Measurements from ENCODE around the gene CDH13. TPM values are rescaled to one million over a fixed set of nuclear protein-coding genes. Genes with fewer than 3 reads are reported as not detected.

CDH13 gene
- total RNA-seq, 1 donor from 2014 or later = 14.3 TPM

- no peaks in the 10 kb centered on the region for H3K36me3 ChIP-seq
- TF ChIP-seq CTCF (IDR thresholded peaks at IDR 0.05) = no peak
- H3K4me3 ChIP-seq = no peak overlapping the region
- DNase-seq (no peak), ATAC-seq (no peak)
- no peaks in the 10 kb centered on the region for H3K27me3 ChIP-seq (ENCODE audit: low read depth)
- no peak overlapping the region for H3K27ac ChIP-seq
- no peaks in the 10 kb centered on the region for H3K9me3 ChIP-seq
- intact Hi-C loops (cut with DNase I) = no loop called here
- no peaks in the 10 kb centered on the region for H3K4me1 ChIP-seq
Measured at GRCh38 chr16:82585675-82586074, 41.1 kb upstream of the CDH13 start.

DNA sequence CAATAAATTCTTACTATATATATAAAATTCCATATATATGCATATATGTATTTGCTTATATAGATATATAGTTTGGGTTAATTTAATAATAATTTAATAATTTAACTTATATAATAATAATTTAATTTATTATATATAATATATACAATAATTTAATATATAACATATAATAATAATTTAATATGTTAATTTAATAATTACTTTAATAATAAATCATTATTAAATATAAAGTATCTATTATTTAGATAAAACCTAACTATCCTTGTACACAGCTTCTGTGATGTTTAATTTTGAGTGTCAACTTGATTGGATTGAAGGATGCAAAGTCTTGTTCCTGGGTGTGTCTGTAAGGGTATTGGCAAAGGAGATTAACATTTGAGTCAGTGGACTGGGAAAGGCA, 40.6 kb upstream of the CDH13 start:
- Histone ChIP-seq H3K9me3 (no peaks in the 10 kb centered on the region), H3K36me3 (no peaks in the 10 kb centered on the region), H3K27me3 (ENCODE audit: low read depth) (no peaks in the 10 kb centered on the region), H3K4me1 (no peaks in the 10 kb centered on the region), H3K4me3 (no peak overlapping the region), H3K27ac (no peak overlapping the region)
- no peak for DNase-seq
- intact Hi-C loops (cut with DNase I) = no loop called here
- no peak for TF ChIP-seq CTCF (IDR thresholded peaks at IDR 0.05)
- no peak for ATAC-seq

GRCh38 chr16:82587289-82587688, 39.5 kb upstream of the CDH13 start:
- no peak overlapping the region for H3K27ac ChIP-seq
- intact Hi-C loops (cut with DNase I) = no loop called here
- H3K27me3 ChIP-seq (ENCODE audit: low read depth) = no peaks in the 10 kb centered on the region
- no peak for TF ChIP-seq CTCF (IDR thresholded peaks at IDR 0.05)
- DNase-seq (no peak), ATAC-seq (no peak)
- no peaks in the 10 kb centered on the region for H3K4me1 ChIP-seq
- H3K4me3 ChIP-seq = no peak overlapping the region
- H3K9me3 ChIP-seq = no peaks in the 10 kb centered on the region
- no peaks in the 10 kb centered on the region for H3K36me3 ChIP-seq

DNA sequence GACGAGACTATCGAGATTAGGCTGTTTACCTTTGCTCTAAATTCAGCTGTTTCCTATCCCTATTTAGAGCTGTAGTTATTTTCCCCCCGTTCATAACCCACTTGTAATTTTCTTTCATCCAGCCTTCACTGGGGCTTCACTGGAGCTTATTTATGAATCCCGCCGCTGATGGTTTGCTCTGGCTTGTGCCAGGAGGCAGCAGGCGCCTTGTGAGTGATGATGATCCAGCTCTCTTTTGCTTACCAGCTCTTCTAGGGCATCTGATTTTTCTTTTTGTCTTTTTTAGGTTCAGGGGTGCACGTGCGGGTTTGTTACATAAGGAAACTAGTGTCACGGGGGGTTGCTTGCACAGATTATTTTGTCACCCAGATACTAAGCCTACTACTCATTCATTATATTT, 37.4 kb upstream of the CDH13 start:
- Histone ChIP-seq H3K36me3 (no peaks in the 10 kb centered on the region), H3K27ac (no peak overlapping the region), H3K27me3 (ENCODE audit: low read depth) (no peaks in the 10 kb centered on the region), H3K4me1 (no peaks in the 10 kb centered on the region), H3K4me3 (no peak overlapping the region), H3K9me3 (no peaks in the 10 kb centered on the region)
- no peak for ATAC-seq
- no peak for TF ChIP-seq CTCF (IDR thresholded peaks at IDR 0.05)
- intact Hi-C loops (cut with DNase I) = no loop called here
- DNase-seq = no peak

DNA sequence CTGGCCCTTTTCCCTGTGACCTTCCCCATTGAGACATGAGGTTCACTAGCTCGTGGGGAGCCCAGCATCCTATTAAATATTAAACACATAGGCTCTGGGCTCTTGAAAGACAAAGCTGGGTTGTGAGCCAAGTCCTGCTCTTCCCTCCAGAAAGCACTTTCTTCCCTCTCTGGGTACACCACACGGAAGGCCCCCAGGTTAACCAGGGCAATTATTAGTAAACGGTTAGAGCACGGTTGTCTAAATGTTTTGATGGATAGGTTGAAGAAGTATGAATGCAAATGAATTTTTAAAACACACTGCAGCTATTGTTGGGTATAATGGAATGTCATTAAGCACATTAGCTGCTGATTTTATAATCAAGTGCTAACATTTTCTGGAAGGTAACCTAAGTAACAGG, 32.7 kb upstream of the CDH13 start:
- H3K27ac ChIP-seq = no peak overlapping the region
- ATAC-seq (no peak), DNase-seq (no peak)
- H3K36me3 ChIP-seq = no peaks in the 10 kb centered on the region
- no peak overlapping the region for H3K4me3 ChIP-seq
- H3K9me3 ChIP-seq = no peaks in the 10 kb centered on the region
- no peak for TF ChIP-seq CTCF (IDR thresholded peaks at IDR 0.05)
- H3K27me3 ChIP-seq (ENCODE audit: low read depth) = peaks cover 5% of the 10 kb centered on the region
- no peaks in the 10 kb centered on the region for H3K4me1 ChIP-seq
- intact Hi-C loops (cut with DNase I) = no loop called here

DNA sequence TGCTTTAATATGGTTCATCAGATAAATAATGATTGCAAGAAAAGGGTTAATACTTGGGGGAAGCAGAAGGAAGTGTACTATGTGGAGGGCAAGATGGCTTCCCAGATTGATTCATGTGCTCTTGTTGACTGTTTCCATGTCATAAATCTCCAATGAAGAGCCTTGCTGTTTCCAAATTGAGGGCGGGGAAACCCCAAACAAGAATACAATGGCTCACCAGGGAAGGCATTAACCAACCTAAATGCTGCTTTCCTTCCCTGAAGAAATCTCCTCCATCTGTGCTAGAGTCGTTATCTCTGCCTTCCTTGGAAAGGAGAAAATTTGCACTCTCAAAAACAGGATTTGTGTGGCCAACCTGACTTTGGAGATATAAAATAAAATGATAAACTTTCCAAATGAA, 28.0 kb upstream of the CDH13 start:
- Histone ChIP-seq H3K27ac (no peak overlapping the region), H3K9me3 (no peaks in the 10 kb centered on the region), H3K27me3 (ENCODE audit: low read depth) (peaks cover 5% of the 10 kb centered on the region), H3K4me3 (no peak overlapping the region), H3K4me1 (no peaks in the 10 kb centered on the region), H3K36me3 (no peaks in the 10 kb centered on the region)
- intact Hi-C loops (cut with DNase I) = no loop called here
- TF ChIP-seq CTCF (IDR thresholded peaks at IDR 0.05) = no peak
- no peak for ATAC-seq
- no peak for DNase-seq
